Measurements from ENCODE around the gene ANO1.

Gene ANO1

DNA sequence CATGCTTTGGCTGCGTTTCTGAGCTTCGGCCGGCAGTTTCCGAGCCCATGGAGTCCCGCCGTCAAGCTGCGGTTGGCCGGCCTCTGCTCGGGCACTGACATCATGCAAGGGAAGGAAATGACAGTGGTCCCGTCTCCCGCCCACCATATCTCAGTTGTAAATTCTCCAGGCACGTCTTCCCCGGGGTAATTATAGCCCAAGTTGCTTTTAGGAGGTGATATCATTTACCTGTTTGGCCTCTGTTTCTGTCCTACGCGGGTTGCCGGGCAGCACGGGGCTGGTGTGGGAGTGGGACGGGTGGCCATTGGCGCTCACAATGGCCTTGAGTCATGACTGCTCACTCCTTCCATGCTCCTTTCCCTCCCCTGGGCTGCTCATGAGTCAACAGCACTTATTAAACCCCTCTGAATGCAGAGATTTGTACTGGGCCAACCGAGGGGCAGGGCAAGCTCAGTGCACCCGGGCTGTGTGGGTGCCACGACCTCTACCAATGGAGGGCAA is 4.2 kb upstream of the ANO1 start:
- no peak for DNase-seq (ENCODE audit: low read depth)

DNA sequence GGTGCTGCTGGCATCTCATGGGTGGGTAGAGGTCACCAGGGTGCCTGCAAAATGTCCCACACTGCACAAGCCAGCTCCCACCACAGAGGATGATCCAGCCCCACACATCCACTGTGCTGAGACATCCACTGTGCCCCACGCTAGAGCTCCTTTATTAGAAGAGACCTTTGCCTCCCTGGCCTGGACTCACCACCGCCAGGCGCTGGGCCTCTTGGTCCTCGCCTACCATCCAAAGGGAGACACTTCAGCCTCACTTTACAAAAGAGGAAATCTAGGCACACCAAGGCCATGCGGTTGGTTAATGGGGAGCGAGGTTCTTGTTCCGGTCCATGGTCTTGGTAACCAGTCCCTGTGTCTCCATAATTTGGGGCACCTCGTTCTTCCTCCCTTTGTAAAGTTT is 3.4 kb upstream of the ANO1 start:
- no peak for DNase-seq (ENCODE audit: low read depth)

DNA sequence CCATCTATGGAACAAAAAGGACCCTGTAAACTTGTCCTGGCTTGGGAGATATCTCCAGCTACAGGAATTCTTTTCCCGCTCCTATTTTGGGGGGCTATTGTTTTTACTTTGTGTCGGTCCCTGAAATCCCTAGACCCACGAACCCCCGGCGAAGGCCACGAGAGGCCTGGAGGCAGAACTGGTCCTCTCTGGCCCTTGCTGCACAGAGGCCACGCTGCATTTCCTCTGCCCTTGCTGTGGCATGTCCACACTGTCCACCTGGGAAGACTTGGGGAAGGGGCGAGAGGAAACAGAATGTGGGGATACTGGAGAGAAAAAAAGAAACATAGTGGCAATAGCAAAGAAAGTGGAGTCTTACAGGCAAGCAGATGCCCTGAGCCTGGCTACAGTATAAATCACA is 2.3 kb upstream of the ANO1 start:
- no peak for DNase-seq (ENCODE audit: low read depth)

DNA sequence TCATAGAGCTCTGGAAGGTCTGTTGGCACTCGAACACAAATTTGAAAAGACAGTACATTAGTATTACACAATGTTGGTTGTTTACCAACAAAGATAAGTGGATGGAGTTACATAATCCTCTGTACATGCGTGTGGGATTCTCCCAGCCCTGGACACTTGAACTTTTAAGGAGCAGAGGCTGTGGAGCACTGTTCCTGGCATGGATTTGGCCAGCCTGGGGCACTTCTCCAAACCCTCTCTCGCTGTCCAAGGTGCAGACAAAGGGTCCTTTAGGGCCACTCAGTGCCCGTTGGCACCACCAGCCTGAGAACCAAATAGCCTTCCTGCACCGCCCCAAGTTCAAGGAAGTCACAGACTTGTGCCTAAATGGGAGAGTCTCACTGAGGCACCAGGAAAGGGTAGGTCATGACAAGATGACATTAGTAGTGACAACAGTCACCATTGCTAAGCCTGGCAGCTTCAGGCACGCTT is 1.6 kb upstream of the ANO1 start:
- DNase-seq (ENCODE audit: low read depth) = no peak

DNA sequence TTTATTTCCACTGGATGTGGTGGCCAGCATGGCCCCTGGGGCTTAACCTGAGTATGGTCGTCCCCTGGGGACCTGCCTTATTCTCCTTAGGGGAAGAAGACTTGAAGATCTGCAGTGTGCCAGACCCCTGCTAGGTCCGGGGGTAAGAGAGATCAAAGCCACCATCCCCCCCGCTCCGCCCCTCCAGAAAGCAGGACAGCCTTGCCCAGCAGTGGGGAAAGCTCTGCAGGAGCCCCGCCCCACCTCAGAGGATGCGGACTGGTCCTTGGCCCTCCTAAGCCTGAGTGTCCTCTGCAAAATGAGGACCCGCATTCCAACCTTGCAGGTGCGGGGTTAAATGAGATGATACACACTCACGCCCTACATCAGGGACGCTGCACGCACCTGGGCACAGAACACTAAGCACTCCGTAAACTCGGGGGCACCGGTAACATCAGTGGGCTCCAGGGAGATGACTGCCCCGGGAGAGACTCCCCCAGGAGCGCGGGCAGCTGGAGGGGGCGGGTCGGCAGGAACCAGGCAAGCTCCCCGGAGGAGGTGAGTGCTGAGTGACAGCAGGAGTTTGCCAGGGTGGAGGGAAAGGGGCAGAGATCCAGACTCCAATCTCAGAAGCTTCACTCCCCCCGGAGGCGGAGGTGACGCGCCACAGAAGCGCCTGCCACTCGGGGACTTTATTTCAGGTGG is 564 bp upstream of the ANO1 start:
- no peak for DNase-seq (ENCODE audit: low read depth)

GRCh38 chr11:70078781-70079616 is 882 bp downstream of the ANO1 start:
- DNase-seq (ENCODE audit: low read depth) = no peak

- DNase-seq (ENCODE audit: low read depth) = no peak
Measured at GRCh38 chr11:70079691-70080090, 1.6 kb downstream of the ANO1 start.

DNA sequence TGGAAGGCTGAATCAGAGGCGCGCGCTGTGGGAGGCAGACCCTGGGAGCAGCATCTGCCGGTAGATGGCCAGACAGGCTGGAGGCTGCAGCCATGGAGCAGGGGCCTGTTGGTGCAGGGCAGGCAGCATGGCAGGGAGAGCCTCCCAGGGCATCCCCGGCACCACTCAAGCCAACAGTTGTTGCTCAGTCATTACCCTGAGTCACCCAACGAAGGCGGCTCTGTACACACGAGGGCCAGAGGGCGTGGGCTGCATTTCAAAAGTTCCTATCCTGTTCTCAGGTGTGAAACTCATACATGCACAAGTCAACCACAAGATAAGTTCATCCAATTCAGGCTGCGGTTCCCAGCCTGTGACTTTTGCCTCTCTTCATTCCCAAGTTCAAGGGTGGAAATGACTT is 2.6 kb downstream of the ANO1 start:
- DNase-seq (ENCODE audit: low read depth) = no peak

DNA sequence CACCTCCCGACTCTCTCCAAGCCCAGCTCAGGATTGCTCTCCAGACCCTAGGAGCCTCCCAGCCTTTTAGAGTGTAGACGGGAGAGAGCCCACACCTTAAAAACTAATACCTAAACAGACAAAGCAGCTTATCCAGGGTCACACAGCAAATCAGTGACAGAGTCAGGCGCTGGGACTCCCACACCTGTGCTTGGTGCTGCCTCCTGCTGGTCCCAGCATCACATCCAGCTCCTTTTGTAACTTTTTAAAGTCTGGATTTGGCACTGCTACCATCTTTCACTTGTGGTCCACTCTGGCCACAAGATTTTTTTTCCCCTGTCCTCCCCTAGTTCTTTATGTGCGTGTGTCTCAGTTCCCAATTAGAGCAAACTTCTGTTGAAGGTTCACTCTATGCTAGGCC is 4.7 kb downstream of the ANO1 start:
- no peak for DNase-seq (ENCODE audit: low read depth)

- no peak for DNase-seq (ENCODE audit: low read depth)
Measured at GRCh38 chr11:70084046-70084984, 6.2 kb downstream of the ANO1 start.

DNA sequence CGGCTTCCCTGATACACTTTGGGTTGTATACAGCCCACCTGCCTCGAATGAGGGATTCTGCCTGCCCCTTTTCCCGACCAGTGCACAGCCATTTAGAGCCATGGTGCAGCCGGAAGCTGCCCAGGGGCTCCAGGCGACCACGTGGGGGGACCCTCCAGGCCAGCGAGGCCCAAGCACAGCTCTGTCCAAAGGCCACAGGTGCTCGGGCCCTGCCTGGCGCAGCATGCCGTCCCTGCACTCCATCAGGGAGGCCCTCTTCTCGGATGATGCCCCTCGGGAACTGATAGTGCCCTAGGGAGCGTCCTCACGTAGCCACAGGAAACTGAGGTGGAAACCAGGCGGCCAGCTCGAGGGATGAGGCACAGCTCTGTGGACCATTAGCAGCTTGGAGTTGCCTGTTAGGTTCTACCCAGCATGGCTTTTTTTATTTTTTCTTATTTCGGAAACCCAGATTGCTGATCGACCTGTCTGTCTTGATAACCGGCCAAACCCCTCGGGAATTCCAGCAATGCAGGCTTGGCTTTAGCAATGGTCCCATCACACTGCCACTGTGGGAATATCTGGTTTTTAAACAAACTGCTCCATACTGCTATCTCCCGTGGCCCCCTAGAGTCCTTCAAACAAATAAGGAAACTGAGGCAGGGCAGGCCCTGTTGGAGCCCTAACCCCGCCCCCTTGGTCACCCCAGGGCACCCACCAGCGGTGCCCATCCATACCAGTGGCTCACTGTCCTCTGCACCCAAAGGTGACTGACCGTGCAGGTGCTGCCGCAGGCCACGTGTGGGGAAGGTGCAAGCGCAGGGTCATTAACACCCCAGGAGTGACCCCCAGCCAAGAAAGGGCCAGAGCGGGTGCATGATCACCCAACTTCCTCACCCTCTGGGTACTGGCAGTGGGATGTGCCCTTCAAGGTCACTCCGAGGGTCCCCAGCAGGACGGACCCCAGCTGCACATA is 8.0 kb downstream of the ANO1 start:
- DNase-seq (ENCODE audit: low read depth) = no peak

GRCh38 chr11:70087446-70088167 is 9.5 kb downstream of the ANO1 start:
- DNase-seq (ENCODE audit: low read depth) = no peak

DNA sequence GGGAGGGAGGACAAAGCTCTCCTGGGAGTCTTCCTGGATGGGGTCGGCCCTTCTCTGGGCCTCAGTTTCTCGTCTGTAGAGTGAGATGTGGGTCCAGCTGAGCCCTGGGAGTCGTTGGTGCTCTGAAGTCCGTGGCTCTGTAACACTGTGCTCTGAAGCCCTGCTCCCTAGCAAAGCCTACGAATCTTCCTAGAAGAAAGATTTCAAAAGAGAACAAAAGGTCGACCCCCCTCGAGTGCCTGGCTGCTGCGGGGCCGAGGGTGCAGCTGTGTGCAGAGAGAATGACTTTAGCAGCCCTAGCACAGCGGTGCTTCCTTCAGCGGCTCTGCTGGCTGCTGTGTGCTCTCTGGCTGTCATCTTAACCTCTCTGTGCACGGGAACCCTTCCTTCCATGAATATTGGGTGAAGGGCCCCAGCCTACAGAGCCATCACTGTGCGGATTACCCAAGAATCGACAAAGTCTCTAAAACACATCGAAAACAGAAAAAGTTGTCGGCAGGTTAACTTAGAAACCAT is 10.7 kb downstream of the ANO1 start:
- no peak for DNase-seq (ENCODE audit: low read depth)

- no peak for DNase-seq (ENCODE audit: low read depth)
Measured at GRCh38 chr11:70089631-70090030, 11.5 kb downstream of the ANO1 start.

DNA sequence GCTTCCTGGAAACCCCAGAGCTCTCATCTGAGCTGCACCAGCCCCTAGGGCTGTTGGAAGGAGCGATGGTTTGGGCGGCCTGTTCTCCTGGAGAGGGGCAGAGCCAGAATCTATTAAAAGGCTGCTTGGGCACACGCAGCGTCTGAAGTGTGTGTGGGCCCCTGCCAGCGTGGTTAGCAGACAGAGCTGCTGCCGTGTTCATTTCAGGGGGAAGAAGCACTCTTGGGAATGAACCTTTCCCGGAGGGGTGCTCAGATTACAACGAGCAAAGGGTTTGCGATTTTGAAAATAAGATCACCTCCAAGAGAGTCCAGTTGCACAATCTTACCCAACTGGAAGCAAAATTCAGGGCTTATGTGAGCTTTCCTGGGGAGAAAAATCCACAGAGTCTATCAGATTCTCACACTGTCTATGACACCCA is 12.9 kb downstream of the ANO1 start:
- DNase-seq (ENCODE audit: low read depth) = no peak

DNA sequence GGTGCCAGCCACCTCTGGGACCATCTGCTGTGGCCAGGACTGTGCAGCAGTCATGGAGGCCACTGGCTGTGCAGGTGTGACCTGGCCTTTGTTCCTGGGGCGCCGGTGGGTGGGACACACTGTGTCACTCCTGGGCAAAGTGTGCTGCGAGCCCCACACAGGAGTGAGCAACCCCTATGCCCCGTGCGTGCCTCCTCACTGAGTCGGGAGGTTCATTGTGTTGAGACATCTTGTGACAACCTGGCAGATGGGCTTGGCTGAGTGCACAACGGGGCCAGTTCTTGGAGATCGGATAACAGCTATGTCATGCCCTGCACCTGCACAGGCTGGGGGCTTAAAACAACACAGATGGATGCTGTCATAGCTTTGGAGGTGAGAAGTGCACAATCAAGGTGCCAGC is 13.5 kb downstream of the ANO1 start:
- DNase-seq (ENCODE audit: low read depth) = no peak

DNA sequence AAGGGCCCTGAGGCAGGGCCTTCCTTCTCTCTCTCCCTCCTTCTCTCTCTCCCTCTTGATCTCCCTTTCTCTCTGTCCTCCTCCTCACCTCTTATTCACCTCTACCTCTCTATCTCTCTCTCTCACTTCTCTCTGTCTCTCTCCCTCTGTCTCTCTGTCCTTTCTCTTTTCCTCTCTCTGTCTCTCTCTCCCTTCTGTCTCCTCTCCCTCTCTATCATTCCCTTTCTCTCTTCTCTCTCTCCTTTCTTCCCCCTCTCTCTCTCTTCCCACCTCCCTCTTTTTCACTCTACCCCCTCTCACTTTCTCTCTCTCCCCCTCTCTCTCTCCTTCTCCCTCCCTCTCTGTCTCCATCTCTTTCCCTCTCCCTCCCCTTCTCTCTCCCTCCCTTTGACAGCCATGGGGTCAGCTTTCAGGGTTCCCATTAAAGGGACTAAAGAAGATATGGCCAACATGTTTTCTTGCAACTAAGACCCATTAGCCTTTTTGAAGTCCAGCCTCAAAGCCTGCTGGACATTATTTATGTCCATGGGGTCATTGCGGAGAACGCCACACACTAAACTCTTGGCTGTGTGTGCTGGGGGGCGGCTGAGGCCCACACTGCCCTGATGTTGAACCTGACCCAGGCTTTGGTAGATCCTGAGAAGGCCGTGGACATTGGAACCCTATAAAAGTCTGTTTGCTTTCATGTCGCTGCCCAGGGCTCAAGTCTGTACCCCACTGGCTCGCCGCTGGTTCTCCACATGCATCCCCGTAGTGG is 15.0 kb downstream of the ANO1 start:
- DNase-seq (ENCODE audit: low read depth) = no peak

GRCh38 chr11:70095541-70096252 is 17.6 kb downstream of the ANO1 start:
- no peak for DNase-seq (ENCODE audit: low read depth)

All from CMK (cell line).